Stimulated activated CD4-positive, alpha-beta T cell treated with anti-CD3 and anti-CD28 coated beads, Interleukin-15, amount 100 ng/mL, for 48 hours (primary cell): ENCODE results near the gene HBM.
"Not testable (repeated sequence)": the region's sequence is repeated elsewhere in the genome, so short reads cannot be mapped to it uniquely, and the experiment has no call there.

Experiments used
- DNase-seq, 2 donors: peaks; one replicate each; pipeline ENCODE4 v3.0.0-alpha.2; 2020; ENCODE audit warnings: low read depth in 2 of 2

Gene HBM

DNA sequence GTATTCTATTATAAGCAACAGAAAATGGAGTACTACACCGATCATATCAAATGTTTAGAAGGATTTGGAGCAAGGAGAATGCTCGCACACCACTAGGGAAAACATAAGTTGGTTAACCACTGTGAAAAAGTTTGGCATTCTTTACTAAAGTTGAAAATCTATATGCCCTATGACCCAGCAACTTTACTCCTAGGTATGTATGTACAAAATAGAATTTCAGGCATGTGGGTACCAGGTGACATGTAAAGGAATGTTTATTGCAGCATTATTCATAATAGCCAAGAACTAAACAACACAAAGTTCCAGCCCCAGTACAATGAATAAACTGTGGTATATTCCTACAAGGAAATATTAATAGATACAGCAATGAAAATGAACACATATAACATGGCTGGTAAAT is 19.1 kb upstream of the HBM start:
- DNase-seq: no peak

DNA sequence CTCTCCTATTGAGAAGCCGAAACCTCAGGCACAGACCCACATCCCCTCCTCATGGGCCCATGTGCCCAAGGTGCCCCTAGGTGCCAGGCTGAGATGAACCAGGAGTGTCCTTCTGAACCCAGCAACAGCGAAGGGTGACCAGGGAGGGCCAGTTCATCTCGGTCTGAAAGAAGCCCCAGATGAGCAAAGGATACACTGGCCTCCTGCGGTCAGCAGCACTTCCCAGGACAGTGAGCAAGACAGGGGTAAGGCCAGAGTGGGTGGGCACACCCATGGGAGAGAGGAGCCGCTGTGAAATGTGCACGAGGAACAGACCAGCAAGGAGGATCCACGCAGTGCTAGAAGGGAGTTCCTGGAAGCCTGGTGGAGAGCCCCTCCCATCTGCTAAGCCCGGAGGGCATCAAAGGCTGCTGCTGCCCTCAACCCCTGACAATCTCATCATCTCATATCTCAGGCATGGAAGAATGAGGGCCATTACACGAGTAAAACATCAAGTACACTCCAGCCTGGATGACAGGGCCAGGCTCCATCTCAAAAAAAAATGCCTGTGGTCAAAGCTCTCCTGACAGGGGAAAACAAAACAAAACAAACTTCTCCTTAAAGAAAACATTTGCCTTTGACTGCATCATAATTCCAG is 16.6 kb upstream of the HBM start:
- DNase-seq: no peak

DNA sequence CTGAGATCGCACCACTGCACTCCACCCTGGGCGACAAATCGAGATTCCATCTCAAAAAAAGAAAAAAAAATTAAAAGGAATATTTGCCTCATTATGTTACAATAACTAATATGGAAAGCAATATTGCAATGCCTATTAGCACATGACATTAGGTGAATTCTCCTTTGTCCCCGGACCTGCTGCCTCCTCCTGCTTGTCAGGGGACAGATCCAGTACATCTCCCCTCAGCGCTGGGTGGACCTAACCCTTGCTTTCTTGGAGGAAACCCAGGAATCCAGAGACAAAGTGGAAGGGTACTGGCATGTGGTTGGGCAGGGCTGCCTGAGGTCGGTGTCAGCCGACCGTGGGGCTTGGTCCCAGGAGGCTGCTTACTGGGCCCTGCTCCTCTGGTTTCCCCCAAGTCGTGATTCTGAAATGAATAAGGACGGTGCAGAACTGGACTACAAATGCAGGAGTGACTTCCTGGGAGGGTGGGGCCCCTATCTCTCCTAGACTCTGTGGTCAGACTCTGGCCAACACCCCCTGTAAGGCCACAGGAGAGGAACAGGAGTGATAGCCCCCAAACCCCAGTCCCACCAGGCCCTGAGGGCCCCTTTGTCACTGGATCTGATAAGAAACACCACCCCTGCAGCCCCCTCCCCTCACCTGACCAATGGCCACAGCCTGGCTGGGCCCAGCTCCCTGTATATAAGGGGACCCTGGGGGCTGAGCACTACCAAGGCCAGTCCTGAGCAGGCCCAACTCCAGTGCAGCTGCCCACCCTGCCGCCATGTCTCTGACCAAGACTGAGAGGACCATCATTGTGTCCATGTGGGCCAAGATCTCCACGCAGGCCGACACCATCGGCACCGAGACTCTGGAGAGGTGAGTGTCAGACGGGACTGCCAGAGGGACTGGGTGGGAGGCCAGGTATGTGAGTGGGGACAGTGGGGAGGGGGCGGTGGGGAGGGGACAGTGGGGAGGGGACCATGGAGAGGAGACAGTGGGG is 13.3 kb upstream of the HBM start, which contains the start of gene HBZ:
Gene HBZ (plus strand): TSS at position 504 of the 988 bp plus-strand sequence. CDS start 266 bp downstream, at position 770.
- DNase-seq: no peak

DNA sequence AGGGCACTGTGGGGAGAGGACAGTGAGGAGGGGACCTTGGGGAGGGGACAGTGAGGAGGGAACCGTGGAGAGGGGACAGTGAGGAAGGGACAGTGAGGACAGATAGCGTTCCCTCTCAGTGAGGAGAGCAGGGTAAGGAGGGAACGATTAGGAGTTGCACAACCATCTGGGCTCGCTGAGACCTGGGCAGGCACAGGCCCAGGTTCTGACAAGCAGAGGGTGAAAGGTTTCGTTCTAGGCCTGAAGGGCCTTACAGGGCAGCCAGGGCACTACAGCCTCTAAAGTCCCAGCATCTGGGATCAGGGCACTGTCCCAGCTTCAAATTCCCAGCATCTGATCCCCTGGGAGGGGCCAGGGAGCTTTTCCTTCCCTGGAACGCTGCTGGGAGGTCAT is 12.7 kb upstream of the HBM start:
- DNase-seq: not testable (repeated sequence)

DNA sequence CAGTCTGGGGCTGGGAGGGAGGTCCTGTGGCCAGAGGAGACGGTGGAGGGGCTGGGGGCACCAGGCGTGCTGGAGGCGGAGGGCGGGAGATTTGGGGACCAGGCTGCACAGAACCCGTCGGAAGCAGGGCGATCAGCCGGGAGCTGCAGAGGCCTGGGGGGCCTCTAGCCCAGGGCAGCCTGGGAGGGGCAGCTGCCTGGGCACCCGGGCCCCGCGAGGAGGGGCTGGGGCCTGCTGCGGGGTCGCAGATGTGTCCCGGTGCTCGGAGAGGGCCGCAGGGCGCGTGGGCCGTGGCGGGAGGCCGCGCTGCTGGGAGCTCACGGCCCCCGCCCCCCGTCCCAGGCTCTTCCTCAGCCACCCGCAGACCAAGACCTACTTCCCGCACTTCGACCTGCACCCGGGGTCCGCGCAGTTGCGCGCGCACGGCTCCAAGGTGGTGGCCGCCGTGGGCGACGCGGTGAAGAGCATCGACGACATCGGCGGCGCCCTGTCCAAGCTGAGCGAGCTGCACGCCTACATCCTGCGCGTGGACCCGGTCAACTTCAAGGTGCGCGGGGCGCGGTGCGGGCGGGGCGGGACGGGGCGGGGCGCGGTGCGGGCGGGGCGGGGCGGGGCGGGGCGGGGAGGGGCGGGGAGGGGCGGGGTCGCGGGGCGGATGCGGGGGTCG is 12.1 kb upstream of the HBM start:
- DNase-seq: not testable (repeated sequence)

DNA sequence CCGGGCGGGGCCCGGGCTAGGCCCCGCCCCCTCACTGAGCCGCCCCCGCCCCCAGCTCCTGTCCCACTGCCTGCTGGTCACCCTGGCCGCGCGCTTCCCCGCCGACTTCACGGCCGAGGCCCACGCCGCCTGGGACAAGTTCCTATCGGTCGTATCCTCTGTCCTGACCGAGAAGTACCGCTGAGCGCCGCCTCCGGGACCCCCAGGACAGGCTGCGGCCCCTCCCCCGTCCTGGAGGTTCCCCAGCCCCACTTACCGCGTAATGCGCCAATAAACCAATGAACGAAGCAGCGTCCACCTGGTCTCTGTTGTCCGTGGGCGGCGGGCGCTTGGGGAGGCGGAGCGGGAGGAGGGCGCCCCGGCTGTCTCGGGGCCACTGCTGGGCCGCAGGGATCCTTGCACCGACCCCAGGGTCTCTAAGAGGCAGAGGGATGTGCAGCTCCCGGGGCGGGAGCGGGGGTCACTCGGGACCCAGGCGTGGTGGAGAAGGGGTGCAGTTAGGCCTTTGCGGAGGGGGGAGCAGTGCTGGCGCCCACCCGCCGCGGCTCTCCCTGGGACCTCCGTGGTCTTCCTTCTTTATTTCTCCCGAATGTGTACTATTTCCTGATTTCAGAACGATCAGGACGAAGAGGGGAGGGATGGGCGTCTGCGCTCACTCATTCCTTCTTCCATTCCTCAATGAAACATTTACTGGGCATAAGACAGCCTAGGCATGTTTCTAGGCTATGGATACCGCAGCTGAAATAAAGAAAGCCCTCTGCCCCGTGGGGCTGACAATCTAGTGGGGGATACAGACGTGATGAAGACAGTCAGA is 11.4 kb upstream of the HBM start:
- no peak for DNase-seq

DNA sequence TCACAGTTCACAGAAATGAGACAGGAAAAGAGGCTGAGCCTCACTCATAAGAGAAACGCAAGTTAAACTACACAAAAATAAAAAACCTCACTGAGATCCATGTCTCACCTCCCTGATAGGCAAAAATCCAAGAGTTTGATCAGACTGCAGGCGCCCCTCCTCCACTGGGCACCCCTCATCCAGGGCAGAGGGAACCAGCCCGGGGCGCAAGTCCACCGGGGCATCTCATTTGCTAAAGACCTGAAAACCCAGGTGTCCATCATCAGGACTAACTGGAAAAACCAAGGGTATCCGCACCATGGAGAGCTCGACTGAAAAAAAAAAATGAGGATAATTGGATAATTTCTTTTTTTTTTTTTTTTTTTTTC is 10.8 kb upstream of the HBM start:
- DNase-seq: no peak

DNA sequence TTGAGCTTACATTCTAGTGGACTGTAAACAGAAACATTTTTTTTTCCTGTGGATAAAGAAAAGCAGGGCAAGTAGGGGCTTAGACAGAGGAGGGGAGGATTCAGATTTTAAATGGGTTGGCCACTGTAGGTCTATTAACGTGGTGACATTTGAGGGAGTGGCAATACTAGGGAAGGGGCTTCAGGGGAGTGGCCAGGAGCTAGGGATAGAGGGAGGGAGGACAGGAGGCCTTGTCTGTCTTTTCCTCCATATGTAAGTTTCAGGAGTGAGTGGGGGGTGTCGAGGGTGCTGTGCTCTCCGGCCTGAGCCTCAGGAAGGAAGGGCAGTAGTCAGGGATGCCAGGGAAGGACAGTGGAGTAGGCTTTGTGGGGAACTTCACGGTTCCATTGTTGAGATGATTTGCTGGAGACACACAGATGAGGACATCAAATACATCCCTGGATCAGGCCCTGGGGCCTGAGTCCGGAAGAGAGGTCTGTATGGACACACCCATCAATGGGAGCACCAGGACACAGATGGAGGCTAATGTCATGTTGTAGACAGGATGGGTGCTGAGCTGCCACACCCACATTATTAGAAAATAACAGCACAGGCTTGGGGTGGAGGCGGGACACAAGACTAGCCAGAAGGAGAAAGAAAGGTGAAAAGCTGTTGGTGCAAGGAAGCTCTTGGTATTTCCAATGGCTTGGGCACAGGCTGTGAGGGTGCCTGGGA is 6.5 kb upstream of the HBM start:
- no peak for DNase-seq

DNA sequence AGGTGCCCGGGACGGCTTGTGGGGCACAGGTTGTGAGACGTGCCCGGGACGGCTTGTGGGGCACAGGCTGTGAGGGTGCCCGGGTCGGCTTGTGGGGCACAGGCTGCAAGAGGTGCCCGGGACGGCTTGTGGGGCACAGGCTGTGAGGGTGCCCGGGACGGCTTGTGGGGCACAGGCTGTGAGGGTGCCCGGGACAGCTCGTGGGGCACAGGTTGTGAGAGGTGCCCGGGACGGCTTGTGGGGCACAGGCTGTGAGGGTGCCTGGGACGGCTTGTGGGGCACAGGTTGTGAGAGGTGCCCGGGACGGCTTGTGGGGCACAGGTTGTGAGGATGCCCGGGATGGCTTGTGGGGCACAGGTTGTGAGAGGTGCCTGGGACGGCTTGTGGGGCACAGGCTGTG is 5.5 kb upstream of the HBM start:
- not testable (repeated sequence) for DNase-seq

DNA sequence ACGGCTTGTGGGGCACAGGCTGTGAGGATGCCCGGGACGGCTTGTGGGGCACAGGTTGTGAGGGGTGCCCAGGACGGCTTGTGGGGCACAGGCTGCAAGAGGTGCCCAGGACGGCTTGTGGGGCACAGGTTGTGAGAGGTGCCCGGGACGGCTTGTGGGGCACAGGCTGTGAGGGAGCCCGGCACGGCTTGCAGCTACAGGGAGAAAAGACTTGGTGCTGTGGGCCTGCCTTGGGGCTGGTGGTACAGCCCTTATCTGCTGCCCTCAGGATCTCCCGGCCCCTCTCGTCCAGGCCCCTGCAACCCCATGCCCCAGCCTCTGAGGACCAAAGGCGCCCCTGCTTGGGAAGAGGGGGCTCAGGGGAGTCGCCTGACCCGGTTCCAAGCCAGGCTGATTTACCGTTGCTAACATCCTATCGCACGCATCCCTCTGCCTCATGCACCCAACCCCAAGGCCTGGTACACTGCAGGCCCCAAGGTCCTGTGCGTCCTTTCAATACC is 5.0 kb upstream of the HBM start:
- no peak for DNase-seq

DNA sequence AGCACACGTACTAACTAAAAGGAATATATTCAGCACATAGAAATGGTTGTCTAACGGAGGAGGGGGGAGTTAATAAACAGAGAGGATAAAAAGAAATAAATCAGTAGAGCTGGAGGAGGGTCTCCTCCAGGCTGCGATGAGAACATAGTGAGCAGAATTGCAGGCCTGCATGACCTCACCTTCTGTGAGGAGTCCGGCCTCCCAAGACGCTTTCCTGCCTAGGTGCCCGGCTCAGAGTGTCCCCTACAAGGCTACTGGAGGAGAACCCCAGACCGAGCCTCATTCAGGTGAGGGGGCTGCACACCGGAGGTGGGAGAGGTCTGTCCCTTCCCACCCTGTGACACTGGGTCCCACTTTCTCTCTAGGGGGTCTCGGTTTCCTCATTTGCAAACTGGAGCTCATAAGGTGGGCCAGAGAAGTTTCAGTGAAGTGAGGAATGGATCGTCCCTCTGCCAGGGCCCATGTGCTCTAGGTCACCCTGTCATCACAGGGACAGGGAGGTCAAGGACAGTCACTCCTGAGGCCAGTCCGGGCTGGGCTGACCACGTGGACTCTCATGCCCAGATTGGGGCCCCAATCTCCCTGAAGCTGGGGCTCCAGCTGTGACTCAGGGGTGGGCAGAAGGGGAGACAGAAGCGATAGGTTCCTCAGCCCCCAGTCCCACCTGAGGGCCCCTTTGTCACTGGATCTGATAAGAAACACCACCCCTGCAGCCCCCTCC is 3.3 kb upstream of the HBM start:
- no peak for DNase-seq

DNA sequence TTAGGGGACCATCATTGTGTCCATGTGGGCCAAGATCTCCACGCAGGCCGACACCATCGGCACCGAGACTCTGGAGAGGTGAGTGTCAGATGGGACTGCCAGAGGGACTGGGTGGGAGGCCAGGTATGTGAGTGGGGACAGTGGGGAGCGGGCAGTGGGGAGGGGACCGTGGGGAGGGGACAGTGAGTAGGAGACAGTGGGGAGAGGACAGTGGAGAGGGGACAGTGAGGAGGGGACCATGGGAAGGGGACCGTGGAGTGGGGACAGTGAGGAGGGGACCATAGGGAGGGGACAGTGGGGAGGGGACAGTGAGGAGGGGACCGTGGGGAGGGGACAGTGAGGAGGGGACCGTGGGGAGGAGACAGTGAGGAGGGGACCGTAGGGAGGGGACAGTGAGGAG is 2.6 kb upstream of the HBM start:
- not testable (repeated sequence) for DNase-seq

DNA sequence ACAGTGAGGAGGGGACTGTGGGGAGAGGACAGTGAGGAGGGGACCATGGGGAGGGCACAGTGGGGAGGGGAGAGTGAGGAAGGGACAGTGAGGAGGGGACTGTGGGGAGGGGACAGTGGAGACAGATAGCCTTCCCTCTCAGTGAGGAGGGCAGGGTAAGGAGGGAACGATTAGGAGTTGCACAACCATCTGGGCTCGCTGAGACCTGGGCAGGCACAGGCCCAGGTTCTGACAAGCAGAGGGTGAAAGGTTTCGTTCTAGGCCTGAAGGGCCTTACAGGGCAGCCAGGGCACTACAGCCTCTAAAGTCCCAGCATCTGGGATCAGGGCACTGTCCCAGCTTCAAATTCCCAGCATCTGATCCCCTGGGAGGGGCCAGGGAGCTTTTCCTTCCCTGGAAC is 2.1 kb upstream of the HBM start:
- DNase-seq: not testable (repeated sequence)

DNA sequence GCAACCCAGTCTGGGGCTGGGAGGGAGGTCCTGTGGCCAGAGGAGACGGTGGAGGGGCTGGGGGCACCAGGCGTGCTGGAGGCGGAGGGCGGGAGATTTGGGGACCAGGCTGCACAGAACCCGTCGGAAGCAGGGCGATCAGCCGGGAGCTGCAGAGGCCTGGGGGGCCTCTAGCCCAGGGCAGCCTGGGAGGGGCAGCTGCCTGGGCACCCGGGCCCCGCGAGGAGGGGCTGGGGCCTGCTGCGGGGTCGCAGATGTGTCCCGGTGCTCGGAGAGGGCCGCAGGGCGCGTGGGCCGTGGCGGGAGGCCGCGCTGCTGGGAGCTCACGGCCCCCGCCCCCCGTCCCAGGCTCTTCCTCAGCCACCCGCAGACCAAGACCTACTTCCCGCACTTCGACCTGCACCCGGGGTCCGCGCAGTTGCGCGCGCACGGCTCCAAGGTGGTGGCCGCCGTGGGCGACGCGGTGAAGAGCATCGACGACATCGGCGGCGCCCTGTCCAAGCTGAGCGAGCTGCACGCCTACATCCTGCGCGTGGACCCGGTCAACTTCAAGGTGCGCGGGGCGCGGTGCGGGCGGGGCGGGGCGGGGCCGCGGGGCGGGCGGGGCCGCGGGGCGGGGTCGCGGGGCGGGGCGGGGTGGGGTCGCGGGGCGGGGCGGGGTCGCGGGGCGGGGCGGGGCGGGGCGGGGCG is 1.5 kb upstream of the HBM start:
- not testable (repeated sequence) for DNase-seq

DNA sequence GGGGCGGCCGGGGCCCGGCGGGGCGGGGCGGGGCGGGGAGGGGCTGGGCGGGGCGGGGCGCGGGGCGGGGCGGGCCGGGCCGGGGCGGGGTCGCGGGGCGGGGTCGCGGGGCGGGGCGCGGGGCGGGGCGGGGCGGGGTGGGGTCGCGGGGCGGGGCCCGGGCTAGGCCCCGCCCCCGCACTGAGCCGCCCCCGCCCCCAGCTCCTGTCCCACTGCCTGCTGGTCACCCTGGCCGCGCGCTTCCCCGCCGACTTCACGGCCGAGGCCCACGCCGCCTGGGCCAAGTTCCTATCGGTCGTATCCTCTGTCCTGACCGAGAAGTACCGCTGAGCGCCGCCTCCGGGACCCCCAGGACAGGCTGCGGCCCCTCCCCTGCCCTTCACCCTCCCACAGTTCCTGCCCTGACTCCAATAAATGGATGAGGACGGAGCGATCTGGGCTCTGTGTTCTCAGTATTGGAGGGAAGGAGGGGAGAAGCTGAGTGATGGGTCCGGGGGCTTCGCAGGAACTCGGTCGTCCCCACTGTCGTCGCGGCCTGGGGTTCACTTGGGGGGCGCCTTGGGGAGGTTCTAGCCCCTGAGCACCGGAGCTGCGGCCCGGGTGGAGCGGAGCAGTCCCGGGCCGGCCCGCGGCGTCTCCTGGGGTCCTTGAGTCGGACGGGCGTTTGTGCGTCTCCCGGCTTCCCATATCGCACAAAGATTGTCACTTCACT is 795 bp upstream of the HBM start:
- DNase-seq: no peak

DNA sequence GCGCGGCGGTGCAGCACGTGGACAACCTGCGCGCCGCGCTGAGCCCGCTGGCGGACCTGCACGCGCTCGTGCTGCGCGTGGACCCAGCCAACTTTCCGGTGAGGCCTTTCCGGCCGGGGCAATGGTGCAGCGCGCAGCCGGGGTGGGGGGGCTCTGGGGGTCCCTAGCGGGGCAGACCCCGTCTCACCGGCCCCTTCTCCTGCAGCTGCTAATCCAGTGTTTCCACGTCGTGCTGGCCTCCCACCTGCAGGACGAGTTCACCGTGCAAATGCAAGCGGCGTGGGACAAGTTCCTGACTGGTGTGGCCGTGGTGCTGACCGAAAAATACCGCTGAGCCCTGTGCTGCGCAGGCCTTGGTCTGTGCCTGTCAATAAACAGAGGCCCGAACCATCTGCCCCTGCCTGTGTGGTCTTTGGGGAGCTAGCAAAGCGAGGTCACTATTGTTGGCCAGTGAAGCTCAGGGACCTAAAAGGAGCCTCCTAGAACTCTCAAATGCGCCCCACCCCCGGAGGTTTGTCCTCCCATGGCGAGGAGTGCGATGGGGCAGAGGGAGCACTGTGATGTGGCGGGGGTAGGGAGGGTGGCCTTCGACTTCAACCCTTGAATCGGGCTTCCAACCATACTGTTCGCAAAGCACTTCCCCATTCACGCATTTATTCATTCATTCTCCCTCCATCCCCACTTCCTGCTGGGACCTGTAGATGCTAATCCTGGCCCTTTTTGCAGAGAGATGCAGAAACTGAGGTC is 770 bp downstream of the HBM start:
- DNase-seq: no peak

DNA sequence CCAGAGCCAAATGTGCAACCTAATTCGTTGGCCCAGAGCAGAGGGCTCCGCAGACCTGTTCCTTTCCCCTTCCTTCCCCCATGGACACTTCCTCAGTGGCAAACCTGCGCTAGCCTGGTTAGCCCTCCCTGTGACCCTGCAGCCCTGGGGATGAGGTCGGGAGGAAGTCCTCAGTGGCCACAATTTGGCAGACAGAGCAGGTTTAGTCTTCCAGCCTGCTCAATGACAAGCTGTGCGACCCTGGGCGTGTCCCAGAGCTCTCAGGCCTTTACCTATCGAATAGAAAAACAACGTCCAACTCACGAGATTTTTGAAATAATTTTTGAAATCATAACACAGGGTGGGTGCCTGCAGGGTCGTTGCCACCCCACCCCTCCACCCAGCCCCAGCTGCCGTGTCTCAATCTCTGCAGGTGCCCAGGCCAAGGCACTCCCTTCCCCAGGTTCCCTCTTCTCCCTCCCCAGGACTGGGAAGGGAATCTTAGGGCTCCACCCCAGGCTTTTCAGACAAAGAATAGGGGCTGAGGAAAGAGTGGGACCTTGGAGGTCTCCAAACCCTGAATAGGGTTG is 1.4 kb downstream of the HBM start:
- DNase-seq: no peak

DNA sequence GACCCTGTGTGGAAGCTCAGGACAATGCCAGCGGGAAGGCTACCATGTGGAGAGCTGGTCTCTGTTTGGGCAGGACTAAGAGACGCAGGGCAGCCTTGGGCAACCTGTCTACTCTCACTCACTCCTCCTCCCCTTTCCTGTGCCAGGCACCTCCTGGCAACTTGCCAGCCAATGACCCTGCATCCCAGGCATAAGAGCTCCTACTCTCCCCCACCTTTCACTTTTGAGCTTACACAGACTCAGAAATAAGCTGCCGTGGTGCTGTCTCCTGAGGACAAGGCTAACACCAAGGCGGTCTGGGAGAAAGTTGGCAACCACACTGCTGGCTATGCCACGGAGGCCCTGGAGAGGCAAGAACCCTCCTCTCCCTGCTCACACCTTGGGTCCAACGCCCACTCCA is 2.6 kb downstream of the HBM start:
- DNase-seq: no peak
